Ovary (tissue), 3 donors: ENCODE measurements around the gene SFI1.

ENCODE experiments used
- CTCF ChIP-seq, 3 donors: fragments of 450-650 bp in 2 of 3; fragments of 200-600 bp in 1 of 3; IDR thresholded peaks; one replicate each; pipeline versions ENCODE4 v1.5.1 to v1.8.0; 2016 to 2022; ENCODE audit warnings: antibody characterized with exemption in 3 of 3, mild to moderate bottlenecking in 1 of 3
- EP300 ChIP-seq: sonication (generic); formaldehyde crosslinking; IDR thresholded peaks from one replicate; pipeline ENCODE4 v1.6.1; 2017; ENCODE audit warnings: antibody characterized with exemption
- POLR2A ChIP-seq: fragments of 450-650 bp; IDR thresholded peaks from one replicate; pipeline ENCODE4 v1.6.1; 2017; ENCODE audit warnings: antibody characterized with exemption, mild to moderate bottlenecking, moderate library complexity
- donor health status: DM: no; HTN: no; CAD: no.

GRCh38 chr22:31475800-31476199 lies 20.5 kb upstream of the SFI1 start:
- TF ChIP-seq CTCF (IDR thresholded peaks at IDR 0.05), result no peak
- TF ChIP-seq POLR2A, result no peak
- TF ChIP-seq EP300, result no peak
